Astrocyte (in vitro differentiated cells and primary cell): ENCODE results near the gene CITED1. TPM values are rescaled to one million over a fixed set of nuclear protein-coding genes. Genes with fewer than 3 reads are reported as not detected.

ENCODE experiments used
- DNase-seq: peaks from one replicate; pipeline ENCODE4 v3.0.0-alpha.2; 2010; ENCODE audit warnings: low read depth
- FAIRE-seq: peaks from 2 replicates; lab custom pipeline; 2011; peaks lifted over from hg19 to GRCh38; lab: Jason Lieb, UNC
- H2AFZ ChIP-seq: 2 replicates; pipeline ENCODE4 v1.6.0; 2012; ENCODE audit warnings: low read depth, low read length, inconsistent platforms
- H3K27ac ChIP-seq: 2 replicates; pipeline ENCODE4 v1.5.1; 2011; ENCODE audit warnings: low read depth, low read length, inconsistent platforms
- H3K27me3 ChIP-seq: 2 replicates; pipeline ENCODE4 v1.6.0; 2011; ENCODE audit warnings: low read length, inconsistent platforms; ENCODE audit not compliant: insufficient read depth
- H3K36me3 ChIP-seq: 2 replicates; pipeline ENCODE4 v1.5.1; 2011; ENCODE audit warnings: low read length, inconsistent platforms; ENCODE audit not compliant: insufficient read depth
- H3K4me1 ChIP-seq: 2 replicates; pipeline ENCODE4 v1.5.1; 2011; ENCODE audit warnings: low read length, inconsistent platforms; ENCODE audit not compliant: insufficient read depth
- H3K4me2 ChIP-seq: 2 replicates; pipeline ENCODE4 v1.6.0; 2012; ENCODE audit warnings: low read length, inconsistent platforms
- H3K4me3 ChIP-seq: 2 replicates; pipeline ENCODE4 v1.5.1; 2011; ENCODE audit warnings: low read depth, mild to moderate bottlenecking, low read length, inconsistent platforms; ENCODE audit not compliant: insufficient read depth
- H3K79me2 ChIP-seq: 2 replicates; pipeline ENCODE4 v1.6.0; 2012; ENCODE audit warnings: mild to moderate bottlenecking, low read length, inconsistent platforms; ENCODE audit not compliant: insufficient read depth
- H3K9ac ChIP-seq: 2 replicates; pipeline ENCODE4 v1.6.0; 2012; ENCODE audit warnings: mild to moderate bottlenecking, low read length, inconsistent platforms
- H3K9me3 ChIP-seq: 2 replicates; pipeline ENCODE4 v1.5.1; 2012; ENCODE audit warnings: low read depth, mild to moderate bottlenecking, low read length, inconsistent platforms; ENCODE audit not compliant: insufficient read depth
- H4K20me1 ChIP-seq: 2 replicates; pipeline ENCODE4 v1.6.0; 2012; ENCODE audit warnings: low read length, inconsistent platforms; ENCODE audit not compliant: insufficient read depth
- H3K27ac Mint-ChIP-seq: one replicate; pipeline ENCODE4 v1.8.0; 2021; ENCODE audit warnings: mild to moderate bottlenecking, mixed read lengths; ENCODE audit not compliant: unreplicated experiment
- H3K27me3 Mint-ChIP-seq: one replicate; pipeline ENCODE4 v1.8.0; 2021; ENCODE audit warnings: low read depth, mixed read lengths; ENCODE audit not compliant: unreplicated experiment
- H3K36me3 Mint-ChIP-seq: one replicate; pipeline ENCODE4 v1.8.0; 2021; ENCODE audit warnings: low read depth, mixed read lengths; ENCODE audit not compliant: unreplicated experiment
- H3K4me1 Mint-ChIP-seq: one replicate; pipeline ENCODE4 v1.8.0; 2021; ENCODE audit warnings: low read depth, mixed read lengths; ENCODE audit not compliant: unreplicated experiment
- H3K4me3 Mint-ChIP-seq: one replicate; pipeline ENCODE4 v1.8.0; 2021; ENCODE audit warnings: mild to moderate bottlenecking, moderate library complexity, mixed read lengths; ENCODE audit not compliant: unreplicated experiment
- H3K9me3 Mint-ChIP-seq: one replicate; pipeline ENCODE4 v1.8.0; 2021; ENCODE audit warnings: mild to moderate bottlenecking, mixed read lengths; ENCODE audit not compliant: unreplicated experiment
- CTCF ChIP-seq: IDR thresholded peaks from 2 replicates; pipeline ENCODE4 v1.5.1; 2011; ENCODE audit warnings: low read depth, mild to moderate bottlenecking, inconsistent platforms, low read length, moderate library complexity; ENCODE audit not compliant: insufficient read depth
- EZH2 ChIP-seq: IDR thresholded peaks from 2 replicates; pipeline ENCODE4 v1.6.1; 2012; ENCODE audit warnings: mild to moderate bottlenecking, low read length, inconsistent platforms; ENCODE audit not compliant: insufficient read depth
- total RNA-seq: library from RNA; stranded (reverse); gene quantifications from 2 replicates; pipeline ENCODE4 v1.2.1, GENCODE V29; 2021

Gene CITED1
- total RNA-seq, 1 donor from 2014 or later = not detected

- DNase-seq (no peak), FAIRE-seq (no peak)
- TF ChIP-seq CTCF = no peak
- no peak for TF ChIP-seq EZH2
- H3K4me1 ChIP-seq = peaks cover 16% of the 10 kb centered on the region
- Mint-ChIP-seq H3K27me3 (peaks cover 33% of the 10 kb centered on the region), H3K36me3 (no peaks in the 10 kb centered on the region), H3K4me1 (no peaks in the 10 kb centered on the region), H3K9me3 (no peaks in the 10 kb centered on the region), H3K4me3 (no peak overlapping the region), H3K27ac (no peak overlapping the region)
- H3K4me3 ChIP-seq = no peak overlapping the region
- H3K27ac ChIP-seq = no peak overlapping the region
- H3K4me2 ChIP-seq = peak overlapping the region; percentile 82
- no peaks in the 10 kb centered on the region for H3K79me2 ChIP-seq
- no peaks in the 10 kb centered on the region for H4K20me1 ChIP-seq
- H3K9me3 ChIP-seq = no peaks in the 10 kb centered on the region
- no peak overlapping the region for H2AFZ ChIP-seq
- H3K27me3 ChIP-seq = peaks cover 37% of the 10 kb centered on the region
- H3K9ac ChIP-seq = no peak overlapping the region
- H3K36me3 ChIP-seq = no peaks in the 10 kb centered on the region
Measured at GRCh38 chrX:72308209-72308565, 2.5 kb upstream of the CITED1 start.

GRCh38 chrX:72307646-72308051 is 1.9 kb upstream of the CITED1 start:
- peaks cover 36% of the 10 kb centered on the region for H3K27me3 Mint-ChIP-seq
- Histone ChIP-seq H3K9me3 (no peaks in the 10 kb centered on the region), H2AFZ (no peak overlapping the region), H3K4me1 (peaks cover 16% of the 10 kb centered on the region), H3K27me3 (peaks cover 42% of the 10 kb centered on the region), H3K4me3 (peak overlapping the region; percentile 48), H3K27ac (no peak overlapping the region), H4K20me1 (no peaks in the 10 kb centered on the region), H3K4me2 (peak overlapping the region; percentile 85), H3K9ac (no peak overlapping the region), H3K79me2 (no peaks in the 10 kb centered on the region), H3K36me3 (no peaks in the 10 kb centered on the region)
- H3K4me1 Mint-ChIP-seq = no peaks in the 10 kb centered on the region
- peak; percentile 54 for FAIRE-seq
- no peak for TF ChIP-seq CTCF
- TF ChIP-seq EZH2 = no peak
- no peak for DNase-seq
- H3K9me3 Mint-ChIP-seq = no peaks in the 10 kb centered on the region
- no peak overlapping the region for H3K27ac Mint-ChIP-seq
- peak overlapping the region; percentile 73 for H3K4me3 Mint-ChIP-seq
- H3K36me3 Mint-ChIP-seq = no peaks in the 10 kb centered on the region

GRCh38 chrX:72306851-72307645 is 1.3 kb upstream of the CITED1 start:
- Mint-ChIP-seq H3K4me1 (no peaks in the 10 kb centered on the region), H3K9me3 (no peaks in the 10 kb centered on the region), H3K27ac (no peak overlapping the region), H3K4me3 (peak overlapping the region; percentile 82), H3K36me3 (no peaks in the 10 kb centered on the region), H3K27me3 (peaks cover 38% of the 10 kb centered on the region)
- peak; percentile 62 for DNase-seq
- no peak overlapping the region for H3K27ac ChIP-seq
- H3K4me2 ChIP-seq = peak overlapping the region; percentile 85
- H3K79me2 ChIP-seq = no peaks in the 10 kb centered on the region
- H3K4me3 ChIP-seq = peak overlapping the region; percentile 48
- peak; percentile 50 for FAIRE-seq
- peak overlapping the region; percentile 69 for H2AFZ ChIP-seq
- no peak overlapping the region for H3K9ac ChIP-seq
- H4K20me1 ChIP-seq = no peaks in the 10 kb centered on the region
- H3K27me3 ChIP-seq = peaks cover 45% of the 10 kb centered on the region
- peaks cover 16% of the 10 kb centered on the region for H3K4me1 ChIP-seq
- TF ChIP-seq EZH2 (peak; percentile 53), CTCF (no peak)
- no peaks in the 10 kb centered on the region for H3K36me3 ChIP-seq
- H3K9me3 ChIP-seq = no peaks in the 10 kb centered on the region
